GF-D8 (cell line): Measurements from ENCODE around the gene YDJC.
"Not testable (repeated sequence)": the region's sequence is repeated elsewhere in the genome, so short reads cannot be mapped to it uniquely, and the experiment has no call there.

ENCODE experiments used
- DNase-seq: peaks from one replicate; lab custom pipeline; 2025; lab: John Stamatoyannopoulos, UW

The YDJC gene

GRCh38 chr22:21629255-21630149 is at the start of gene YDJC:
YDJC (minus strand) TSS chr22:21630022; CDS start chr22:21630014, 8 bp downstream.
- peak; percentile 88 for DNase-seq

- no peak for DNase-seq
Observed at GRCh38 chr22:21679383-21679782, 49.6 kb upstream of the YDJC start.

- DNase-seq, result not testable (repeated sequence)
Observed at GRCh38 chr22:21678842-21679241, 49.0 kb upstream of the YDJC start.

GRCh38 chr22:21677606-21678443 is 48.0 kb upstream of the YDJC start:
- DNase-seq, result no peak

- DNase-seq, result no peak
Observed at GRCh38 chr22:21674638-21675245, 44.9 kb upstream of the YDJC start.

- DNase-seq, result no peak
Observed at GRCh38 chr22:21673534-21674321, 43.9 kb upstream of the YDJC start.

GRCh38 chr22:21672107-21672629 is 42.3 kb upstream of the YDJC start:
- DNase-seq, result no peak

GRCh38 chr22:21669026-21669425 is 39.2 kb upstream of the YDJC start:
- no peak for DNase-seq

- no peak for DNase-seq
Observed at GRCh38 chr22:21666786-21667185, 37.0 kb upstream of the YDJC start.

- DNase-seq, result no peak
Observed at GRCh38 chr22:21665047-21665851, 35.4 kb upstream of the YDJC start.

- no peak for DNase-seq
Observed at GRCh38 chr22:21663738-21664137, 33.9 kb upstream of the YDJC start.

GRCh38 chr22:21661991-21662390 is 32.2 kb upstream of the YDJC start:
- DNase-seq, result no peak

GRCh38 chr22:21660904-21661303 is 31.1 kb upstream of the YDJC start:
- no peak for DNase-seq

- no peak for DNase-seq
Observed at GRCh38 chr22:21659864-21660525, 30.2 kb upstream of the YDJC start.

GRCh38 chr22:21657360-21658032 is 27.7 kb upstream of the YDJC start:
- peak; percentile 61 for DNase-seq

- DNase-seq, result no peak
Observed at GRCh38 chr22:21657020-21657359, 27.2 kb upstream of the YDJC start.

- DNase-seq, result no peak
Observed at GRCh38 chr22:21652547-21653545, 23.0 kb upstream of the YDJC start.

GRCh38 chr22:21652010-21652546 is 22.3 kb upstream of the YDJC start:
- peak; percentile 52 for DNase-seq
